Subcutaneous adipose tissue (tissue), 4 donors: ENCODE data around the gene RELL1. TPM values are rescaled to one million over a fixed set of nuclear protein-coding genes. Genes with fewer than 3 reads are reported as not detected.

Experiments
- total RNA-seq, 4 donors: library from RNA; depleted of rRNA; stranded (reverse); fragments of >200 nt; gene quantifications; one replicate each; pipeline ENCODE4 v1.1.0, GENCODE V29; 2016
- TF ChIP-seq, protein P1 (sequence below): fragments of 450-650 bp; IDR thresholded peaks from one replicate; pipeline ENCODE4 v1.5.1; 2016; ENCODE audit warnings: low read depth, mild to moderate bottlenecking, control low read depth, antibody characterized with exemption, moderate library complexity

RELL1 gene
- total RNA-seq, 4 donors from 2014 or later: 56.7 to 124 (median 74.5) TPM

DNA sequence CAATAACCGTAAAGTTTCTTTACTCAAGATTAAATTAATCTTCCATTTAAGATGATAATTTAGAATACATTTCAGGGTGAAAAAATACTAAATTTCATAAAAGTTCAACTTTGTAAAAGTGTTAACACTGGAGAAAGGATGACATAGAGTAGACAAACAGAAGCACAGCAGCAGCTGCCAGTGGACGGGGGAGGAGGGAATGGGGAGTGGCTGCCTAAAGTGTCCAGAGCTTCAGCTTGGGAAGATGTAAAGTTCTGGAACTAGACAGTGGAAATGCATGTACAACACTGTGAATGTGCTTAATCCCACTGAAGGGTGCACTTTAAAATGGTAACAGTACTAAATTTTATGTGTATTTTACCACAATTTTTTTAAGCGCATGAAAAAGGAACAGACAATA is 39.9 kb downstream of the RELL1 start:
- TF ChIP-seq, protein P1, sequence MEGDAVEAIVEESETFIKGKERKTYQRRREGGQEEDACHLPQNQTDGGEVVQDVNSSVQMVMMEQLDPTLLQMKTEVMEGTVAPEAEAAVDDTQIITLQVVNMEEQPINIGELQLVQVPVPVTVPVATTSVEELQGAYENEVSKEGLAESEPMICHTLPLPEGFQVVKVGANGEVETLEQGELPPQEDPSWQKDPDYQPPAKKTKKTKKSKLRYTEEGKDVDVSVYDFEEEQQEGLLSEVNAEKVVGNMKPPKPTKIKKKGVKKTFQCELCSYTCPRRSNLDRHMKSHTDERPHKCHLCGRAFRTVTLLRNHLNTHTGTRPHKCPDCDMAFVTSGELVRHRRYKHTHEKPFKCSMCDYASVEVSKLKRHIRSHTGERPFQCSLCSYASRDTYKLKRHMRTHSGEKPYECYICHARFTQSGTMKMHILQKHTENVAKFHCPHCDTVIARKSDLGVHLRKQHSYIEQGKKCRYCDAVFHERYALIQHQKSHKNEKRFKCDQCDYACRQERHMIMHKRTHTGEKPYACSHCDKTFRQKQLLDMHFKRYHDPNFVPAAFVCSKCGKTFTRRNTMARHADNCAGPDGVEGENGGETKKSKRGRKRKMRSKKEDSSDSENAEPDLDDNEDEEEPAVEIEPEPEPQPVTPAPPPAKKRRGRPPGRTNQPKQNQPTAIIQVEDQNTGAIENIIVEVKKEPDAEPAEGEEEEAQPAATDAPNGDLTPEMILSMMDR: no peak

DNA sequence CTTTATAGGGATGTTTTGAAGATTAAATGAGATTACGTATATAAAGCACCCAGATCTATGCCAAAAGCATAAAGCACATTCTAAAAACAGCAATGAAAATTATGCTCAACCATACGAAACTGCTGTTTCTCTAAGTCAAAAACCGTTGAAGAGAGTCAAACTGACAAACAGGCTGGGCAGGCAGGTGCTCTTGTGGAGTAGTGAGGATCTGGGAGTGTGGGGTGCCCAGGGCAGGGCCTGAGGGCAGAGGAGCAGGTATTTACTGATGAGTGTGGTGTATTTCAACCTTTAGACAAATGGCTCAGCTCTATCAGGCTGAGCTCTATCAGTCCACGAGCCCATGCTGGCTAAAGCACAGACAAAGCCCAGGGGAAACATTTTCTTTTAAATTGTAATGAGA is 40.4 kb downstream of the RELL1 start:
- TF ChIP-seq, protein P1: no peak

DNA sequence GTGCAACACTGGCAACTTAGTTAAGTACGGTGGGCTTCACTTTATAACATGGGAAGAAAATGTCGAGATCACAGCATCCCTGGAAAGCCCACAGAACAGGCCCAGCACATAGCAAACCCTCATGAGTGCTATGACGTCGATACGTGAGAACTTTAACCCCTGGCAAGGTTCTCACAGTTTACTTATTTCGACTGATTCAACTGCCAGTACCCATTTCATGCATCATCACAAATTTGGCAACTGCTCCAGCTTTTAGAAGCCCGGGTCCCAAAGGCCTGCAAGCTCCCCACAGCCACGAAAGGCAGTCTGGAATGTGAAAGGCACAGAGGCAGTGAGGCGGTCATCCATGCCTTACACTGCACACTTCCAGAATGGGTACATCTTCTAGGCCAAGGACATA is 41.2 kb downstream of the RELL1 start:
- TF ChIP-seq, protein P1: no peak

DNA sequence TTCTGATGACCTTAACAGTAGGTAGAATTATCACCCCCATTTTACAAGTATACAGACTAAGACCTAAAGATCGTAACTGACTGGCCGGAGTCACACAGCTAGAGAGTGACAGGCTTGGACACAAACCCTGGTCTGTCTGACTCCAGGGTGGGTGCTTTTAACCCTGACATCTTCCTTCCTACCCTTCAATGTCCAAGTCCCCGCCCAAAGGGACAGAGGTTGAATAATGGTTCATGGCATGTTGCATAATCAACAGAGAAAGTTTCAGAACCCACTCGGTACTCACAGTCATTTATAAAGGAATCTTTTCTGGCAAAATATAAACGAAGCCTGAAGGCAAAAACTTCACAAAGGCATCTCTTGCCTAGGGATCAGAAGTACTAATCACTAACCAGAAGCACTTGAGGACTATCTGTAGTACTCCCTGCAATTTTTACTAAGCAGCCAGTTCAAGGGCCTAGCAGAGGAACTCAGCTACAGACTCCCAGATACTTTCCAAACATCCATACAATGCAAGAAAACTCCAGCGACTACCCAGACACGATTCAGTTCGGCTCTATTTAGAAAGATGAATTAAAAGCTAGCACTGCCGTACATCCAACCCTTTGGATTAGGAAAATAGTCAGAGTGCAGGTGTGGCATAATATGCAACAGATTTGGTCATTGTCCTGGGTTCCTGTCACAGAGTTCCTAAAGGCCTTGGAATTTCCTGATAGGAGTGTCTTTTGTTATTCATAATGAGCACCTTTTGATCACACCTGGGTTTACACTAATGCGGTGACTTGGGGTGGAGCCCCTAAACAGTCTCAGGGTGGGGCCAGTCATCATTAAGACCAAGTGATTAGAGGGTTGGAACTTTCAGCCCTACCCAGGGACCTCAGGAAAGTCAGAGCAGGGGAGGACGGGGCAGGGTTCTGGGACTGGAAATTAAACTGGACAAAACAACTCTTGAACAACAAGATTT is 44.0 kb downstream of the RELL1 start:
- TF ChIP-seq, protein P1: no peak

DNA sequence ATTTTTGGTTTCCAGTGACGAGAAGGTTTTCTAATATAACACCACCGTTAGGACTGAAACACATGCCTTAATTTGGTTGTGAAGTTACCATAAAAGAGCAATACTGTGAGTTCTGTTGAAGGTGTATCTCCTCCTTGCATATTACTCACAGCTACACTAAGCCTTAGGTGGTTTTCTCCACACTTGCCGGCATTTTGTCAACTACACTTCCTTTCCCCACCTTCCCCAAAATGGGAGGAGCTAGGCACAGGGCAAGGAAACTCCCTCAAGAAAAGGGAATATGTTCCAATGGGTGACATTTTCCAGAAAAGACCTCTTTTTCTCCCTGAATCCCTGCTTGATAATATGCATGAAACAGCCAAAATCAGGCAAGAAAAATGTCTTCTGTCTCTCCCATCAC is 44.8 kb downstream of the RELL1 start:
- TF ChIP-seq, protein P1: no peak

DNA sequence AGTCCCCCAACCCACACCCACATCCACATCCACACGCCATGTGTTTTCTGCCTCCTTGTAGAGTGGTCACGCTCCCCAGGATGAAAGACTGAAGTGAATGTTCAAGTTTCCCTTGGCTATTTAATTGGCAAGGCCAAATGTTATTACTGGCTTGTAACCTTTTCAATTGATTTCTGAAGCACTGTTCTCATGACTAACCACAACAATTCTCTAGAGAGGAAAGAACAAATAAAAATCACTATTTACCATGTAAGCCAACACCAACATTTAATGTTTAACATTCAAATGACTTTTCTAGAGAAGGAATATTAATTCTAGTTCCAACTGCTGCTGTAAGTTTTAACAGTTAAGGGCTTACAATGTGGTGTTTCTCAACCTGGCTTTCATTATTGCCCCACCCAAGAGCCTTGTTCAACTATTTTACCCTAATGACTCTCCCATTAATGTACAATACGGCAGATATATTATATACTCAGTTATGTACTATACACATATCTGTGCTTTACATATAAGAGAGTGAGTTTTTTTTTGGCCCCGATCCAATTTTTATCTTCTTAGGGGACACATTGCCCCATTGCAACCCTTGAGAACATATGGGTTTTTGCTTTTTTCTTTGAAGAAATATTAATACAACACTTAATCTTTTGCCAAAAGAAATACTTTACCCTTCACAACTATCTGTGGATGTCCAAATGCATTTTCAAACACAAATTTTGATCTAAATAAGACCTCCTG is 46.5 kb downstream of the RELL1 start:
- TF ChIP-seq, protein P1: no peak

DNA sequence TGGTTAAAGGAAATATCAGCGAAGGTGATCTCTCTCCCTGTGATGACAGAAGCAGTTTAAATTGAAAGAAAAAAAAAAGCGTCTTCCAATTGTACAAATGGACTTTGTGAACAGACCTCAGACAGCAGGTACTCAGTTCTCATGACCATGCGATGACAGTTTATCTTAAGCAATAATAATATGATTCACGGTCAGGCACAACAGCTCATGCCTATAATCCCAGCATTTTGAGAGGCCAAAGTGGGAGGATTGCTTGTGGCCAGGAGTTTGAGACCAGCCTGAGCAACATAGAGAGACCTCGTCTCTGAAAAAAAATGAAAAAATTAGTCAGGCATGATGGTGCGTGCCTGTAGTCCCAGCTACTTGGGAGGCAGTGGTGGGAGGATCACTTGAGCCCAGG is 51.0 kb downstream of the RELL1 start:
- TF ChIP-seq, protein P1: no peak
